ENCODE measurements around the gene CCDC187.

CCDC187 gene

DNA sequence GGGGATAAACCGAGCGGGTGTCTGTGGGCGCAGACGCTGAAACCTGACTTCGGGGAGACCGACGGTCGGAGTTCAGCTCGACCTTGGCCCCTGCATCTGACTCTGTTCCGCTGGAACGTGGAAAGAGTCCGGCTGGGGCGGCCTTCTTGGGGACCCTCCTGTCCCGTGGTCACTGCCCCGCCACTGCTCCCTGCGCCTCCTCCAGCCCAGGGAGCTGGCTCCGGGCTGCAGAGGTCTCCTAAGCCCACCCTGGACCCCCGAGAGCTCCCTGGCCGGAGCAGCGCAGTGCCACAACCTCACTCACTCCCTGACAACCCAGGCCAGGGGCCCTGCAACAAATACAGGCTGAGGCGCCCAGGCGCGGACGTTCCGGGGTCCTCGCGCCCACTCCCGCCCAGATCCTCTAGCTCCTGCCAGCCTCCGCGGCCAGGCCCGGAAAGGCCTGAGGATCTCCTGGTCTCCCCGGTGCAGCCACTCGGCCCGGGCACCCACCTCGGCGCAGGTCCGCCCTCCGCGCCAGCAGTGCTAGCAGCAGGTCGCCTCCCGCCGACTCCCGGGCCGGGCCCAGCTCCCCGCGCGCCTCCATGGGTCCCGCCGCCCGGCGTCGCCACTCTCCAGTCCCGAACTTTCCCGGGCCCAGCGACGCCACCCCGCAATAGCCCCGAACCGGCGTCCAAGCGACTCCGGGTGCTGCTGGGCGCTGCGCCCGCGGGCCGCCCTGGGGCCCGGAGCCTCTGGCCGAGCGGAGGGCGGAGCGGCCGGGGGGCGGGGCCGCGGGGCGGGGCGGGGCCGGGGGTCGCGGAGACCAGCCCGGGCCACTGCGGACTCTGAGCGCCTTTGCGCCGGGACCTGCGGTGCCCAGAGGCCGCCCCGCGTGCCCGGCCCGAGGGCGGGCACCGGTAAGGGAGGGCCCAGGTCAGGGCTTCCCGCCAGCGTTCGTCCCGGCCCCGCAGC lies 101.2 kb downstream of the CCDC187 start:
- TF ChIP-seq EZH2phosphoT487 (IDR thresholded peaks at IDR 0.05; ENCODE audit: borderline replicate concordance, low read length): no peak
- TF ChIP-seq, protein P1, sequence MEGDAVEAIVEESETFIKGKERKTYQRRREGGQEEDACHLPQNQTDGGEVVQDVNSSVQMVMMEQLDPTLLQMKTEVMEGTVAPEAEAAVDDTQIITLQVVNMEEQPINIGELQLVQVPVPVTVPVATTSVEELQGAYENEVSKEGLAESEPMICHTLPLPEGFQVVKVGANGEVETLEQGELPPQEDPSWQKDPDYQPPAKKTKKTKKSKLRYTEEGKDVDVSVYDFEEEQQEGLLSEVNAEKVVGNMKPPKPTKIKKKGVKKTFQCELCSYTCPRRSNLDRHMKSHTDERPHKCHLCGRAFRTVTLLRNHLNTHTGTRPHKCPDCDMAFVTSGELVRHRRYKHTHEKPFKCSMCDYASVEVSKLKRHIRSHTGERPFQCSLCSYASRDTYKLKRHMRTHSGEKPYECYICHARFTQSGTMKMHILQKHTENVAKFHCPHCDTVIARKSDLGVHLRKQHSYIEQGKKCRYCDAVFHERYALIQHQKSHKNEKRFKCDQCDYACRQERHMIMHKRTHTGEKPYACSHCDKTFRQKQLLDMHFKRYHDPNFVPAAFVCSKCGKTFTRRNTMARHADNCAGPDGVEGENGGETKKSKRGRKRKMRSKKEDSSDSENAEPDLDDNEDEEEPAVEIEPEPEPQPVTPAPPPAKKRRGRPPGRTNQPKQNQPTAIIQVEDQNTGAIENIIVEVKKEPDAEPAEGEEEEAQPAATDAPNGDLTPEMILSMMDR (IDR thresholded peaks at IDR 0.05; ENCODE audit: low read depth, low read length, poor library complexity, severe bottlenecking): no peak
- peaks cover 9% of the 10 kb centered on the region for H3K4me1 ChIP-seq (ENCODE audit: control insufficient read depth, low read length)
- H3F3A ChIP-seq (ENCODE audit: control insufficient read depth, insufficient read depth): peaks cover 12% of the 10 kb centered on the region
- no peaks in the 10 kb centered on the region for H3K9me2 ChIP-seq (replicated peaks; ENCODE audit: control insufficient read depth, low read length)
- H3K4me2 ChIP-seq (ENCODE audit: low read length): no peak overlapping the region
- H3K36me3 ChIP-seq (ENCODE audit: control insufficient read depth, low read length): peaks cover 21% of the 10 kb centered on the region
- H4K20me1 ChIP-seq (ENCODE audit: control insufficient read depth, insufficient read depth, low read depth, low read length): peaks cover 20% of the 10 kb centered on the region; the same call in 1 of the 2 replicates
- H3K27ac ChIP-seq (ENCODE audit: low read depth, low read length): no peak overlapping the region
- H3K4me3 ChIP-seq (ENCODE audit: low read length): no peak overlapping the region
- no peaks in the 10 kb centered on the region for H3K9me3 ChIP-seq (ENCODE audit: control insufficient read depth, insufficient read depth, low read length)
- no peaks in the 10 kb centered on the region for H3K79me2 ChIP-seq (ENCODE audit: control insufficient read depth, low read length)
- peaks cover 6% of the 10 kb centered on the region; the same call in 1 of the 2 replicates for H3K27me3 ChIP-seq (ENCODE audit: control insufficient read depth, low read length)

DNA sequence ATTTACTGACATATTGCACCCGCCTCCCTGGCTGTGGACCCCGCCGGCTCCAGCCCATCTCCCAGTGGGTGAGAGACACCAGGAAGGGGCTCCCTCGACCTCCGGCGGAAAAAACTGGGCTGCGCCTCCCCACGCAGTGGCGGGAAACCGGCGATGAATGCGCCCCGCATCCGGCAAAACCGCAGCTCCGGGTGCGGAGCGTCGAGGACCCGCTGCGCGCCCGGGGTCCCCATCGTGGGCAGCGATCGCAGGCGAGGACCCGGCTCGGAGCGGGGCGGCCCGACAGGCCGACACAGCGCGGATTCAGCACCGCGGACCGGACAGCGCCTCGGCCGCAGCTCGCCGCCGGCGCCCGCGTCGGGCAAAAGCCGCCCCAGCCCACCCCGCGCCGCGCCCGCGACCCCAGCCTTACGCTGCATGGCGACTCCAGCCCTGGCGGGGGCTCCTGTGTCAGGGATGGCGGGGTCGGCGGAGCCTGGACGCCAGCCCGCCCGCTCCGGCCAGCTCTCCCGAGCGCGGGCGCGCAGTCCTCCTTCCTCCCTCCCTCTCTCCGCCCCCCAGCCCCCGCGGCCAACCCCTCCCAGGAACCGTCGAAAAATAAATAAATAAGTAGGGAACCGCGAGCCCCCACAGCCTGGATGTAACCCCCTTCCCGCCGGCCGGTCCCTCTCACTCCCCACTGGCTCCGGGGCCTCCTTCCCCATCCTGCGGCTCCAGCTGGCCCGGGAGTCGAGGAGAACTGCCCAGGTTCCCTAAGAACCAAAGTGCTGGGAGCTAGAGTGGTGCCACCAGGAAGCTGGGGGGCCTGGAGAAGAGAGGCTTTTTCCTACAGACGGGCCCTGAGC lies 102.1 kb downstream of the CCDC187 start:
- H3K4me2 ChIP-seq (ENCODE audit: low read length): no peak overlapping the region
- no peaks in the 10 kb centered on the region for H3K79me2 ChIP-seq (ENCODE audit: control insufficient read depth, low read length)
- peaks cover 6% of the 10 kb centered on the region; the same call in 1 of the 2 replicates for H3K27me3 ChIP-seq (ENCODE audit: control insufficient read depth, low read length)
- H3K4me1 ChIP-seq (ENCODE audit: control insufficient read depth, low read length): peaks cover 18% of the 10 kb centered on the region
- H4K20me1 ChIP-seq (ENCODE audit: control insufficient read depth, insufficient read depth, low read depth, low read length): peaks cover 16% of the 10 kb centered on the region; the same call in 1 of the 2 replicates
- peaks cover 12% of the 10 kb centered on the region for H3K36me3 ChIP-seq (ENCODE audit: control insufficient read depth, low read length)
- no peak overlapping the region for H3K27ac ChIP-seq (ENCODE audit: low read depth, low read length)
- no peak overlapping the region for H3K4me3 ChIP-seq (ENCODE audit: low read length)
- peaks cover 3% of the 10 kb centered on the region; the same call in 1 of the 2 replicates for H3F3A ChIP-seq (ENCODE audit: control insufficient read depth, insufficient read depth)
- no peaks in the 10 kb centered on the region for H3K9me2 ChIP-seq (replicated peaks; ENCODE audit: control insufficient read depth, low read length)
- no peaks in the 10 kb centered on the region for H3K9me3 ChIP-seq (ENCODE audit: control insufficient read depth, insufficient read depth, low read length)
- TF ChIP-seq, protein P1 (IDR thresholded peaks at IDR 0.05; ENCODE audit: low read depth, low read length, poor library complexity, severe bottlenecking): no peak
- no peak for TF ChIP-seq EZH2phosphoT487 (IDR thresholded peaks at IDR 0.05; ENCODE audit: borderline replicate concordance, low read length)

DNA sequence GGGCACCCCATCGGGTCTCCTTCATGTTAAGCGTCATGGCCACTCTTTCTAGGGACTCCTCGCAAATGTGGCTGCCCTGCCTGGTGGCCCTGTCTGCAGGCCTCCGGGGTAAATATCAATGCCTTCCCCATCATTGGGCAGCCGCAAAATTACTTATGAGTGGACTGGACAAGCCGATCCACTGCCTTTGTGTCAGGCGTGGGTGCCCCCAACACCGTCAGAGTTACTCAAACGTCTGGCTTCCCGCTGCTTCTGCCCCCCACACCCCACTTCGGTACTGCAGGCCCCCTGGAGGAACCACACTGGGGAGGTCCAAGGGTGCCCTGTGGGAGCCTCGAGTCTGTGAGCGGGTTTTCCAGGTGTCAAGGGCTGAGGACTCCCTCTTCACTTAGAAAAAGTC lies 102.7 kb downstream of the CCDC187 start:
- Histone ChIP-seq H3K4me3 (ENCODE audit: low read length) (no peak overlapping the region), H3K4me1 (ENCODE audit: control insufficient read depth, low read length) (peaks cover 25% of the 10 kb centered on the region), H3K9me3 (ENCODE audit: control insufficient read depth, insufficient read depth, low read length) (no peaks in the 10 kb centered on the region), H3K27me3 (ENCODE audit: control insufficient read depth, low read length) (peaks cover 8% of the 10 kb centered on the region), H3F3A (ENCODE audit: control insufficient read depth, insufficient read depth) (no peaks in the 10 kb centered on the region; the same call in 1 of the 2 replicates), H3K4me2 (ENCODE audit: low read length) (no peak overlapping the region), H3K79me2 (ENCODE audit: control insufficient read depth, low read length) (no peaks in the 10 kb centered on the region), H4K20me1 (ENCODE audit: control insufficient read depth, insufficient read depth, low read depth, low read length) (peaks cover 12% of the 10 kb centered on the region; the same call in 1 of the 2 replicates), H3K9me2 (replicated peaks; ENCODE audit: control insufficient read depth, low read length) (no peaks in the 10 kb centered on the region), H3K36me3 (ENCODE audit: control insufficient read depth, low read length) (peaks cover 8% of the 10 kb centered on the region), H3K27ac (ENCODE audit: low read depth, low read length) (no peak overlapping the region)
- TF ChIP-seq, protein P1 (IDR thresholded peaks at IDR 0.05; ENCODE audit: low read depth, low read length, poor library complexity, severe bottlenecking): no peak
- no peak for TF ChIP-seq EZH2phosphoT487 (IDR thresholded peaks at IDR 0.05; ENCODE audit: borderline replicate concordance, low read length)
